Loucy (cell line): ENCODE data around the gene RAD51B.

ENCODE experiments used
- H2AFZ ChIP-seq: fragments of 200-600 bp; sonication (generic); 2 replicates; pipeline ENCODE4 v1.6.0; 2016; ENCODE audit warnings: antibody characterized with exemption, mild to moderate bottlenecking, low read length, moderate library complexity
- H3F3A ChIP-seq: fragments of 200-600 bp; 2 replicates; pipeline ENCODE4 v1.6.0; 2016; ENCODE audit warnings: antibody characterized with exemption, low read depth, mild to moderate bottlenecking
- H3K27me3 ChIP-seq: fragments of 200-600 bp; sonication (generic); 2 replicates; pipeline ENCODE4 v1.6.1; 2014; ENCODE audit warnings: low read length, mild to moderate bottlenecking; ENCODE audit not compliant: insufficient read depth, poor library complexity, severe bottlenecking
- H3K36me3 ChIP-seq: fragments of 200-600 bp; sonication (generic); 2 replicates; pipeline ENCODE4 v1.6.1; 2016; ENCODE audit warnings: low read length; ENCODE audit not compliant: insufficient read depth
- H3K4me1 ChIP-seq: fragments of 200-600 bp; sonication (generic); 2 replicates; pipeline ENCODE4 v1.5.1; 2014; ENCODE audit warnings: low read length, mild to moderate bottlenecking; ENCODE audit not compliant: insufficient read depth, poor library complexity, severe bottlenecking
- H3K4me2 ChIP-seq: fragments of 200-600 bp; sonication (generic); 2 replicates; pipeline ENCODE4 v1.6.0; 2014; ENCODE audit warnings: antibody characterized with exemption, low read length, low read depth, mild to moderate bottlenecking; ENCODE audit not compliant: poor library complexity, severe bottlenecking
- H3K4me3 ChIP-seq: fragments of 200-600 bp; sonication (generic); 2 replicates; pipeline ENCODE4 v1.5.1; 2014; ENCODE audit warnings: low read length, mild to moderate bottlenecking, mixed read lengths; ENCODE audit not compliant: poor library complexity, severe bottlenecking
- H3K79me2 ChIP-seq: fragments of 200-600 bp; sonication (generic); 2 replicates; pipeline ENCODE4 v1.6.1; 2014; ENCODE audit warnings: low read length; ENCODE audit not compliant: insufficient read depth
- H3K9ac ChIP-seq: fragments of 200-600 bp; sonication (generic); 2 replicates; pipeline ENCODE4 v1.6.0; 2014; ENCODE audit warnings: mild to moderate bottlenecking, low read depth, low read length, moderate library complexity; ENCODE audit not compliant: poor library complexity, severe bottlenecking
- H3K9me2 ChIP-seq: fragments of 200-600 bp; sonication (generic); replicated peaks from 2 replicates; pipeline ENCODE4 v1.6.1; 2016; ENCODE audit warnings: low read depth, low read length, mixed read lengths
- H3K9me3 ChIP-seq: fragments of 200-600 bp; sonication (generic); 2 replicates; pipeline ENCODE4 v1.6.1; 2014; ENCODE audit warnings: mild to moderate bottlenecking, antibody characterized with exemption, low read length, low read depth; ENCODE audit not compliant: insufficient read depth
- H4K20me1 ChIP-seq: fragments of 200-600 bp; sonication (generic); 2 replicates; pipeline ENCODE4 v1.6.0; 2014; ENCODE audit warnings: antibody characterized with exemption, low read length, mild to moderate bottlenecking; ENCODE audit not compliant: insufficient read depth, poor library complexity, severe bottlenecking
- CTCF ChIP-seq: fragments of 200-600 bp; sonication (generic); conservative IDR thresholded peaks from 2 replicates; pipeline ENCODE4 v1.5.1; 2014; ENCODE audit warnings: mild to moderate bottlenecking, antibody characterized with exemption, low read length
- EZH2phosphoT487 ChIP-seq: fragments of 200-600 bp; IDR thresholded peaks from 2 replicates; pipeline ENCODE4 v1.6.1; 2018; ENCODE audit warnings: antibody characterized with exemption, mild to moderate bottlenecking, moderate library complexity, borderline replicate concordance

Gene RAD51B

GRCh38 chr14:68736471-68736871 lies 916.9 kb downstream of the RAD51B start:
- H3K9me2 ChIP-seq, result no peaks in the 10 kb centered on the region
- peaks cover 55% of the 10 kb centered on the region for H3K4me1 ChIP-seq
- H3K9me3 ChIP-seq, result no peaks in the 10 kb centered on the region
- peaks cover 10% of the 10 kb centered on the region; the same call in 1 of the 2 replicates for H3F3A ChIP-seq
- H3K36me3 ChIP-seq, result no peaks in the 10 kb centered on the region
- H3K79me2 ChIP-seq, result no peaks in the 10 kb centered on the region
- H4K20me1 ChIP-seq, result no peaks in the 10 kb centered on the region
- H3K4me2 ChIP-seq, result no peak overlapping the region
- no peaks in the 10 kb centered on the region for H3K27me3 ChIP-seq
- H3K9ac ChIP-seq, result no peak overlapping the region
- TF ChIP-seq EZH2phosphoT487 (no peak), CTCF (no peak)
- H2AFZ ChIP-seq, result no peak overlapping the region
- no peak overlapping the region for H3K4me3 ChIP-seq

- H3K9me2 ChIP-seq, result no peaks in the 10 kb centered on the region
- no peak overlapping the region for H3K4me3 ChIP-seq
- H3K9ac ChIP-seq, result no peak overlapping the region
- no peak overlapping the region for H2AFZ ChIP-seq
- no peaks in the 10 kb centered on the region for H3K79me2 ChIP-seq
- H3K36me3 ChIP-seq, result no peaks in the 10 kb centered on the region
- peaks cover 10% of the 10 kb centered on the region; the same call in 1 of the 2 replicates for H3F3A ChIP-seq
- no peaks in the 10 kb centered on the region for H3K9me3 ChIP-seq
- H4K20me1 ChIP-seq, result no peaks in the 10 kb centered on the region
- peaks cover 51% of the 10 kb centered on the region for H3K4me1 ChIP-seq
- TF ChIP-seq EZH2phosphoT487 (no peak), CTCF (no peak)
- no peaks in the 10 kb centered on the region for H3K27me3 ChIP-seq
- no peak overlapping the region for H3K4me2 ChIP-seq
Measured at GRCh38 chr14:68737086-68737485, 917.5 kb downstream of the RAD51B start.

- H3K4me2 ChIP-seq, result no peak overlapping the region
- no peaks in the 10 kb centered on the region for H4K20me1 ChIP-seq
- H3K9me2 ChIP-seq, result no peaks in the 10 kb centered on the region
- peaks cover 10% of the 10 kb centered on the region; the same call in 1 of the 2 replicates for H3F3A ChIP-seq
- H3K79me2 ChIP-seq, result no peaks in the 10 kb centered on the region
- no peak overlapping the region for H2AFZ ChIP-seq
- peaks cover 36% of the 10 kb centered on the region for H3K4me1 ChIP-seq
- no peak overlapping the region for H3K9ac ChIP-seq
- H3K27me3 ChIP-seq, result no peaks in the 10 kb centered on the region
- H3K9me3 ChIP-seq, result no peaks in the 10 kb centered on the region
- H3K36me3 ChIP-seq, result no peaks in the 10 kb centered on the region
- TF ChIP-seq CTCF, result no peak
- no peak for TF ChIP-seq EZH2phosphoT487
- no peak overlapping the region for H3K4me3 ChIP-seq
Measured at GRCh38 chr14:68738559-68738958, 919.0 kb downstream of the RAD51B start.
